ENCODE results near the gene KCNF1. TPM values are rescaled to one million over a fixed set of nuclear protein-coding genes. Genes with fewer than 3 reads are reported as not detected.

The KCNF1 gene
- total RNA-seq, 1 donor from 2014 or later, result 7.7 TPM

GRCh38 chr2:10868465-10869314 lies 43.0 kb upstream of the KCNF1 start:
- Mint-ChIP-seq H3K9me3 (ENCODE audit: unreplicated experiment) (peaks cover 5% of the 10 kb centered on the region), H3K4me1 (ENCODE audit: low read depth, unreplicated experiment) (peaks cover 7% of the 10 kb centered on the region), H3K36me3 (ENCODE audit: unreplicated experiment) (peaks cover 8% of the 10 kb centered on the region), H3K4me3 (ENCODE audit: unreplicated experiment) (no peak overlapping the region), H3K27ac (ENCODE audit: unreplicated experiment) (no peak overlapping the region), H3K27me3 (ENCODE audit: unreplicated experiment) (peaks cover 10% of the 10 kb centered on the region)
- no peak for TF ChIP-seq CTCF (IDR thresholded peaks at IDR 0.05; ENCODE audit: partially characterized antibody, unreplicated experiment)
- no peak for DNase-seq

- no peak for DNase-seq
- Mint-ChIP-seq H3K4me1 (ENCODE audit: low read depth, unreplicated experiment) (peaks cover 19% of the 10 kb centered on the region), H3K36me3 (ENCODE audit: unreplicated experiment) (peaks cover 8% of the 10 kb centered on the region), H3K27me3 (ENCODE audit: unreplicated experiment) (peaks cover 8% of the 10 kb centered on the region), H3K9me3 (ENCODE audit: unreplicated experiment) (peaks cover 8% of the 10 kb centered on the region), H3K27ac (ENCODE audit: unreplicated experiment) (no peak overlapping the region), H3K4me3 (ENCODE audit: unreplicated experiment) (no peak overlapping the region)
- TF ChIP-seq CTCF (IDR thresholded peaks at IDR 0.05; ENCODE audit: partially characterized antibody, unreplicated experiment), result no peak
These were observed 39.8 kb upstream of the KCNF1 start for GRCh38 chr2:10871978-10872377.

GRCh38 chr2:10873171-10873570 lies 38.6 kb upstream of the KCNF1 start:
- H3K36me3 Mint-ChIP-seq (ENCODE audit: unreplicated experiment), result peaks cover 8% of the 10 kb centered on the region
- peaks cover 6% of the 10 kb centered on the region for H3K27me3 Mint-ChIP-seq (ENCODE audit: unreplicated experiment)
- no peak overlapping the region for H3K4me3 Mint-ChIP-seq (ENCODE audit: unreplicated experiment)
- peaks cover 8% of the 10 kb centered on the region for H3K9me3 Mint-ChIP-seq (ENCODE audit: unreplicated experiment)
- H3K27ac Mint-ChIP-seq (ENCODE audit: unreplicated experiment), result peak overlapping the region; percentile 44
- peak; percentile 55 for DNase-seq
- H3K4me1 Mint-ChIP-seq (ENCODE audit: low read depth, unreplicated experiment), result peaks cover 21% of the 10 kb centered on the region
- TF ChIP-seq CTCF (IDR thresholded peaks at IDR 0.05; ENCODE audit: partially characterized antibody, unreplicated experiment), result no peak

GRCh38 chr2:10873790-10874437 lies 37.8 kb upstream of the KCNF1 start:
- peaks cover 6% of the 10 kb centered on the region for H3K27me3 Mint-ChIP-seq (ENCODE audit: unreplicated experiment)
- no peak for TF ChIP-seq CTCF (IDR thresholded peaks at IDR 0.05; ENCODE audit: partially characterized antibody, unreplicated experiment)
- H3K4me3 Mint-ChIP-seq (ENCODE audit: unreplicated experiment), result no peak overlapping the region
- peaks cover 8% of the 10 kb centered on the region for H3K36me3 Mint-ChIP-seq (ENCODE audit: unreplicated experiment)
- H3K9me3 Mint-ChIP-seq (ENCODE audit: unreplicated experiment), result peaks cover 8% of the 10 kb centered on the region
- H3K27ac Mint-ChIP-seq (ENCODE audit: unreplicated experiment), result no peak overlapping the region
- H3K4me1 Mint-ChIP-seq (ENCODE audit: low read depth, unreplicated experiment), result peaks cover 21% of the 10 kb centered on the region
- DNase-seq, result no peak

DNA sequence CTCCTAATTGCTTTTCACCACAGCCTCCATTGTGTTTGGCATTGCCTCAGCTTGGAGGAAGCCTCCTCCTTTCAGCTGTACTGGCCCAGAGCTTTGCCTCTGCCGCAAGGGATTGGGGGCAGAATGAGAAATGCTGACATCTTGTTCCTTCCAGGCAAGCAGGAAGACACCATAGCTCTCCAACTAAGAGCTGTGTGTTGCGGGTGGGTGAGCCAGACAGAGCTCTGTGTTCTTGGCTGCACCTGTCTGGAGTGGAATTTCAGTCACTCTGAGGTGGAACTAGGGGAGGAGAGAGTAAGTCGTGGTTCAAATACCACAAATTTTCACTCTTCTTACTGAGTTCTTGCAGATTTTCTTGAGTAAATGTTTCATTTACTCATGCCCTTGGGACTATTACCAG lies 36.6 kb upstream of the KCNF1 start:
- peaks cover 21% of the 10 kb centered on the region for H3K4me1 Mint-ChIP-seq (ENCODE audit: low read depth, unreplicated experiment)
- H3K27ac Mint-ChIP-seq (ENCODE audit: unreplicated experiment), result no peak overlapping the region
- DNase-seq, result no peak
- TF ChIP-seq CTCF (IDR thresholded peaks at IDR 0.05; ENCODE audit: partially characterized antibody, unreplicated experiment), result no peak
- peaks cover 8% of the 10 kb centered on the region for H3K36me3 Mint-ChIP-seq (ENCODE audit: unreplicated experiment)
- H3K27me3 Mint-ChIP-seq (ENCODE audit: unreplicated experiment), result peaks cover 6% of the 10 kb centered on the region
- no peak overlapping the region for H3K4me3 Mint-ChIP-seq (ENCODE audit: unreplicated experiment)
- peaks cover 8% of the 10 kb centered on the region for H3K9me3 Mint-ChIP-seq (ENCODE audit: unreplicated experiment)

Measured in glutamatergic neuron (in vitro differentiated cells).